ENCODE results near the gene LRRC1.
"Not testable (repeated sequence)": the region's sequence is repeated elsewhere in the genome, so short reads cannot be mapped to it uniquely, and the experiment has no call there.

LRRC1 gene

GRCh38 chr6:53794720-53795339, at the start of gene LRRC1:
Gene LRRC1, plus strand, starts transcription at chr6:53795005. Its CDS starts 252 bp downstream, at chr6:53795257.
- DNase-seq (ENCODE audit: low spot score): peak; percentile 87

GRCh38 chr6:53746442-53747103, 48.2 kb upstream of the LRRC1 start:
- DNase-seq (ENCODE audit: low spot score): no peak

- DNase-seq (ENCODE audit: low spot score): no peak
Measured at GRCh38 chr6:53750052-53750650, 44.7 kb upstream of the LRRC1 start.

GRCh38 chr6:53751417-53751816, 43.4 kb upstream of the LRRC1 start:
- no peak for DNase-seq (ENCODE audit: low spot score)

GRCh38 chr6:53752440-53752839, 42.4 kb upstream of the LRRC1 start:
- no peak for DNase-seq (ENCODE audit: low spot score)

GRCh38 chr6:53752856-53753255, 41.9 kb upstream of the LRRC1 start:
- DNase-seq (ENCODE audit: low spot score): no peak

DNA sequence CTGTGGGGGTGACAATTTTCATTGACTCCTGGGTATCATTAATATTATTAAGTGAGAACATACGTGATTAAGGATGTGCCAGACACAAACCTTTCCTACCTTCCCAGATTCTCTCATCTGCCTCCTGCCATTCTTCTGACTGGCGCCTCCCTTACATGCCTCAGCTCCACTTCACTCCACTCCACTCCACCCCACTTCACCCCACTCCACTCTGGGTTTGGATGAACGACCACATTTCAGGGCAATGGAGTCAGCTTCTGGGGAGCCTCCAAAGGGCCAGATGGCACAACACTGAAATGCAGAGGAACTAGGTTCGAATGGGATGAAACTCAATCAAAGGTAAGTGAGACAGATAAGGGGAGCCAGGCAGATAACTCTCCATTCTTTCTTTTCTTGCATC, 40.5 kb upstream of the LRRC1 start:
- DNase-seq (ENCODE audit: low spot score): no peak

- no peak for DNase-seq (ENCODE audit: low spot score)
Measured at GRCh38 chr6:53756396-53756795, 38.4 kb upstream of the LRRC1 start.

- DNase-seq (ENCODE audit: low spot score): no peak
Measured at GRCh38 chr6:53758496-53758895, 36.3 kb upstream of the LRRC1 start.

- no peak for DNase-seq (ENCODE audit: low spot score)
Measured at GRCh38 chr6:53761036-53761435, 33.8 kb upstream of the LRRC1 start.

GRCh38 chr6:53765270-53765669, 29.5 kb upstream of the LRRC1 start:
- no peak for DNase-seq (ENCODE audit: low spot score)

- no peak for DNase-seq (ENCODE audit: low spot score)
Measured at GRCh38 chr6:53766930-53767329, 27.9 kb upstream of the LRRC1 start.

DNA sequence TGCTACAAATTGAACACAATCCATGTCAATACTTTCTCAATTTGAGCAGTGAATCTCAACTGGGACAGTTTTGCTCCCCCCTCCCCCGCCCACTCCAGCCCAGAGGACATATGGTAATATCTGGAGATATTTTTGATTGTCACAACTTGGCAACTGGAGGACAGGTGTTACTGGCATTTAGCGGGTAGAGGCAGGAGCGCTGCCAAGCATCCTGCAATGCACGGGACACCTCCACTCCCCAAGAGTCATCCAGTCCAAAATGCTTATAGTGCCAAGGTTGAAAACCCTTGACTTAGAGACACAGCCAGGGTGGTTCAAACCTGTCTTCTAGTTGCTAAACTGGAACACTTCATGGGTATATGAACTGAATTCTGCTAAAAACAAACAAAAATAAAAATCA, 26.9 kb upstream of the LRRC1 start:
- no peak for DNase-seq (ENCODE audit: low spot score)

- no peak for DNase-seq (ENCODE audit: low spot score)
Measured at GRCh38 chr6:53768636-53769035, 26.2 kb upstream of the LRRC1 start.

GRCh38 chr6:53770780-53771249, 24.0 kb upstream of the LRRC1 start:
- no peak for DNase-seq (ENCODE audit: low spot score)

DNA sequence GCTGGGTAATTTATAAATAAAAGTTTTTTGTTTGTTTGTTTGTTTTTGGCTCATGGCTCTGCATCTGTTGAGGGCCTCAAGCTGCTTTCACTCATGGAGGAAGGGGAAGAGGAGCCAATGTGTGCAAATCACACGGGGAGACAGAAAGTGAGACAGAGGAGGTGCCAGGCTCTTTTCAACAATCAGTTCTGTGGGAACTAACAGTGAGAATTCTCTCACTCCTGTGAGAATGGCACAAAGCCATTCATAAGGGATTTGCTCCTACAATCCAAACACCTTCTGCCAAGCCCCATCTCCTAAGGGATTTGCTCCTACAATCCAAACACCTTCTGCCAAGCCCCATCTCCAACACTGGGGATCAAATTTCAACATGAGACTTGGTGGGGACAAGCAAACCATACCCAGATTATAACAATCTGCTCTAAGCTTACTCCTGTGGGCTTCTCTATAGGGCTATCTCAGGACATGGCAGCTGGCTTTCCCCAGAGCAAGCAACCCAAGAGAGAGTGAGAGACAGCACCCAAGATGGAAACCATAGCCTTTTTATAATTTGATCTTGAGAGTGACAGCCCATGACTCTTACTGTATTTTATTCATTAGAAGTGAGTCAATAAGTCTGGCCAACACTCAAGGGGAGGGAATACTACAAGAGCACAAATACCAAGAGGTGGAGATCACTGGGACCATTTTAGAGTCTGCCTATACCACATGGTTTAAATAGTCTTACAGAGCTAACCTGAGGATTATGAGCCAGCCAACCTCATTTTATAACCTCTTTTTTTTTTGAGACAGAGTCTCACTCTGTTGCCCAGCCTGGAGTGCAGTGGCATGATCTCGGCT, 22.8 kb upstream of the LRRC1 start:
- DNase-seq (ENCODE audit: low spot score): no peak

DNA sequence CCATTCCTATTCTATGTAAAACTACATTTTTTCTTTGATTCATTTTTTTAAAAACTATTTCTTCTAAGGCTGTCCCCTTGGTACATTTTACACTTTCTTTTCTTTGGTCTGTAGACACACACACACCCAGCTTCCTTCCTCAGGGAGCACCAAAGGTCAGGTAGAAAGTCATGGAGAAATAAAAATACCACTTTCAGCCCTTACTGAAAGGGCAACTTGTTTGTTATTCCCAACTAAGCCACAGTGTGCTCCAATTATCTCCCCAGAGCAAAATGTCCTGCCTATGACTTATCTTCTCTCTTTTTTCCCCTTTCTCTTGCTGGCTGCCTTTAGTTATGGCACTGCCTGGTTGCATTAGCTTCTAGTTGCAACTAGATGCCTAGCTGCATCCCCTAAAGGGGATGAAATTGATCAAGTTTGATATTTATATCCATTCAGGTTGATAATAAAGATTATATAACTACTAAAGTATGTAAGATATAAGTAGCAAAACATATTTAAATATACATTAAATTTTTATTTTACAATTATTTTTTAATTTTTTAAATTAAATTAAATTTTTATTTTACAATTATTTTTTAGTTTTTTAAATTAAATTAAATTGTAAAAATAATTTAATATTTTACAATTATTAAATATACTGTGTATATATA, 21.6 kb upstream of the LRRC1 start:
- DNase-seq (ENCODE audit: low spot score): no peak

- not testable (repeated sequence) for DNase-seq (ENCODE audit: low spot score)
Measured at GRCh38 chr6:53776152-53776551, 18.7 kb upstream of the LRRC1 start.

DNA sequence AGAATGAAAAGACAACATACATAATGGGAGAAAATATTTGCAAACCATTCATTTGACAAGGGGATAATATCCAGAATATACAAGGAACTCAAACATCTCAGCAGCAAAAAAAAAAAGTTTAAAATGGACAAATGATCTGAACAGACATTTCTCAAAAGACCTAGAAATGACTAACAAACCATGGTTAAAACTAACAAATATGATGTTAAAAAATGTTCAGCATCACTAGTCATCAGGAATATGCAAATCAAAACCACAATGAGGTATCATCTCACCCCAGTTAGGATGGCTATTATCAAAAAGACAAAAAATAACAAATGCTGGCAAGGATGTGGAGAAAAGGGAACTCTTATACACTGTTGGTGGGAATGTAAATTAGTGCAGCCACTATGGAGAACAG, 9.8 kb upstream of the LRRC1 start:
- not testable (repeated sequence) for DNase-seq (ENCODE audit: low spot score)

DNA sequence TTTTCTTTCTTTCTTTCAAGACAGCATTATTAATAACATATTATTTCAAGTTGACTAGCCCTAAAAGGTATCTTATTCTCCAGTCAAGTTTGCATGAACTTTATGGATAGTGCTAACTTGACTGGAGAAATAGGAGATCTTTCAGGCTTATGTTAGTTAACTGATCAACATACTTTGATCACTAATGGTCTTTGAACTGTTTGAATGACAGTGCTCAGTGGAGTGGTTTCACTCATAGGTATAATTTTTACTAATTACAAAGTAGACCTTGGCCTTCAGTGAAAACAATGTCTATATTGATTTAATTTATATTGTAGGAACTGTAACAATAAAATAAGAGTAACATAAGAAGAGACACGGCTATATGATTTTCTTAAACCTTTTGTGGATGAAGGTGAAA, 8.0 kb upstream of the LRRC1 start:
- DNase-seq (ENCODE audit: low spot score): no peak

DNA sequence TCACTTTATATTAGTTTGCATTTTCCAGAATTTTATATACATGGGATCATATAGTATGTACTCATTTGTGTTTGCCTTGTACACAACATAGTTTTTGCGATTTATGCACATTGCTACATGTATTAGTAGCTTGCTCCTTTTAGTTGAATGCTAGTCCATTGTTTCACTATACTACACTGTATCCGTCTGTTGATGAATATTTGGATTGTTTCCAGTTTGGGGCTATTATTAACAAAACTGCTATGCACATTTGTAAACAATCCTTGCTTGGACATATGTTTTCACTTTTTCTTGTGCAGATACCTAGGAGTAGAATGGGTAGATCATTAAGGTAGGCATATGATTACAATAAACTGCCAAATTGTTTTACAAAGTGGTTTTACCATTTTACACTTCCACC, 3.9 kb upstream of the LRRC1 start:
- DNase-seq (ENCODE audit: low spot score): no peak

DNA sequence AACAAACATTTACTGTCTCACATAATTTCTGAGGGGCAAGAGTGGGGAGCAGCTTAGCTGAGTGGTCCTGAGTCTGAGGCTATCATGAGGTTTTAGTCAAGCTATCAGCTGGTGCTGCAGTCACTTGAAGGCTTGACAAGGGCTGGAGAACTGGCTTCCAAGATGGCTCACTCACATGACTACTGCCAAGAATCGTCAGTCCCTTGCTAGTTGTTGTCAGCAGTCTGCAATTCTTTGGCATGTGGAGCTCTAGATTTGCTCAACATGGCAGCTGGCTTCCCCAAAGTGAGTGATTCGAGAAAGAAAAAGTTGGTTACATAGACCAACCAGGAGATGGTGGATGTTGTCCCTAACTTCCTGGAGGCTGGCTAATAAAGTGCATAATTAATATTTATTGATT, 2.8 kb upstream of the LRRC1 start:
- no peak for DNase-seq (ENCODE audit: low spot score)

Data from CD4-positive, alpha-beta T cell treated with Interleukin-15 for 4 hours (primary cell).